ENCODE measurements around the gene CASP5.

DNA sequence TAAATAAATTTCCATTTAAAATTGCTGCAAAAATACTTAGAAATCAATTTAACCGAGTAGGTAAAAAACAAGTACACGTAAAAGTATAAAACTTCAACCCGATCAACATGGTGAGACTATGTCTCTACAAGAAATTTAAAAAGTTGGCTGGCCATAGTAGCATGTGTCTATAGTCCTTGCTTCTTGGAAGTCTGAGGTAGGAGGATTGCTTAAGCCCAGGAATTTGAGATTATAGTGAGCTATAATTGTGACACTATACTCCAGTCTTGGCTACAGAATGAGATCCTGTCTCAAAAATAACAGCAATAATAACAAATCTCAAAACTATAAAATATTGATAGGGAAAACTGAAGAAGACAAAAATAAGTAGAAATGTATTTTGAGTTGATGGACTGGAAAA, 65.7 kb downstream of the CASP5 start:
- TF ChIP-seq, protein P1, sequence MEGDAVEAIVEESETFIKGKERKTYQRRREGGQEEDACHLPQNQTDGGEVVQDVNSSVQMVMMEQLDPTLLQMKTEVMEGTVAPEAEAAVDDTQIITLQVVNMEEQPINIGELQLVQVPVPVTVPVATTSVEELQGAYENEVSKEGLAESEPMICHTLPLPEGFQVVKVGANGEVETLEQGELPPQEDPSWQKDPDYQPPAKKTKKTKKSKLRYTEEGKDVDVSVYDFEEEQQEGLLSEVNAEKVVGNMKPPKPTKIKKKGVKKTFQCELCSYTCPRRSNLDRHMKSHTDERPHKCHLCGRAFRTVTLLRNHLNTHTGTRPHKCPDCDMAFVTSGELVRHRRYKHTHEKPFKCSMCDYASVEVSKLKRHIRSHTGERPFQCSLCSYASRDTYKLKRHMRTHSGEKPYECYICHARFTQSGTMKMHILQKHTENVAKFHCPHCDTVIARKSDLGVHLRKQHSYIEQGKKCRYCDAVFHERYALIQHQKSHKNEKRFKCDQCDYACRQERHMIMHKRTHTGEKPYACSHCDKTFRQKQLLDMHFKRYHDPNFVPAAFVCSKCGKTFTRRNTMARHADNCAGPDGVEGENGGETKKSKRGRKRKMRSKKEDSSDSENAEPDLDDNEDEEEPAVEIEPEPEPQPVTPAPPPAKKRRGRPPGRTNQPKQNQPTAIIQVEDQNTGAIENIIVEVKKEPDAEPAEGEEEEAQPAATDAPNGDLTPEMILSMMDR (IDR thresholded peaks at IDR 0.05; ENCODE audit: poor library complexity): no peak
- no peak for TF ChIP-seq EZH2 (IDR thresholded peaks at IDR 0.05; ENCODE audit: borderline replicate concordance)

Data from hepatocyte (in vitro differentiated cells).